GM18907 (cell line): ENCODE measurements around the gene CLSTN2.

Source experiments
- ATAC-seq: cut with Tn5 transposase; IDR thresholded peaks from one replicate; pipeline ENCODE4 v1.9.1; 2021; ENCODE audit warnings: mild to moderate bottlenecking, moderate library complexity; ENCODE audit not compliant: unreplicated experiment

CLSTN2 gene

DNA sequence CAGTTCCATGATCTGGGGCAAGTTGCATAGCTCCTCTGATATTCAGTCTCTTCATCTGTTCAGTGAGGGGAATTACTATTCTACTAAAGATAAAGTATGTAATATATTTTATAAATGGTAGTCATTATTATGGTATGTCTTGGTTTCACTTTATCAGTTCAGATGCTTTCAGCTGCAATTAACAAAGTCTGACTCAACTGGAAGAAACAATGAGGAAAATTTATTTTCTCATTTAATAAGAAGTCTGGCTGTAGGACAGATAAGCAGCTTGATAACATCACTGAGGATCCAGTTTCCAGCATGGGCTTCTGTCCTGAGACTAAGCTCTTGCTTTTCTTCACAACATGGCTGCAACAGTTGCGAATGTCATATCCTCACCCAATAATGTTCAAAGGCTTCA is 388.6 kb downstream of the CLSTN2 start:
- no peak for ATAC-seq

DNA sequence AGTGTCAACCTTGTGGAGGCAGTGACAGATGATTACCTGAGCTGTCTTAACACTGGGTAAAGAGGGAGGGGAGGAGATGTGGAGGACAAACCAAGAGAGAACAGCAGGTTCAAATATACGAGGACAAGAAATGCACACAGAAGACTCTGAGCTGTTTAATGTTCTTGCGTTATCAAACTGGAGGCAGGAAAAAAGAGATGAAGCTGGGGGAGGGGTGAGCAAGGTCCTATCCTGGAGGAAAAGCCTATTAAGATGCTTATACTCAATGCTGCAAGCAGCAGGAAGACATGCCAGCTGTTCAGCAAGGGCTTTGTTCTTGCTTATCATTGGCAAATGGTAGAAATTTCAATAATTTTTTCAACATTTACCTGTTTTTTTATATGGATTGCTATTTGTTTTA is 397.1 kb downstream of the CLSTN2 start:
- no peak for ATAC-seq

DNA sequence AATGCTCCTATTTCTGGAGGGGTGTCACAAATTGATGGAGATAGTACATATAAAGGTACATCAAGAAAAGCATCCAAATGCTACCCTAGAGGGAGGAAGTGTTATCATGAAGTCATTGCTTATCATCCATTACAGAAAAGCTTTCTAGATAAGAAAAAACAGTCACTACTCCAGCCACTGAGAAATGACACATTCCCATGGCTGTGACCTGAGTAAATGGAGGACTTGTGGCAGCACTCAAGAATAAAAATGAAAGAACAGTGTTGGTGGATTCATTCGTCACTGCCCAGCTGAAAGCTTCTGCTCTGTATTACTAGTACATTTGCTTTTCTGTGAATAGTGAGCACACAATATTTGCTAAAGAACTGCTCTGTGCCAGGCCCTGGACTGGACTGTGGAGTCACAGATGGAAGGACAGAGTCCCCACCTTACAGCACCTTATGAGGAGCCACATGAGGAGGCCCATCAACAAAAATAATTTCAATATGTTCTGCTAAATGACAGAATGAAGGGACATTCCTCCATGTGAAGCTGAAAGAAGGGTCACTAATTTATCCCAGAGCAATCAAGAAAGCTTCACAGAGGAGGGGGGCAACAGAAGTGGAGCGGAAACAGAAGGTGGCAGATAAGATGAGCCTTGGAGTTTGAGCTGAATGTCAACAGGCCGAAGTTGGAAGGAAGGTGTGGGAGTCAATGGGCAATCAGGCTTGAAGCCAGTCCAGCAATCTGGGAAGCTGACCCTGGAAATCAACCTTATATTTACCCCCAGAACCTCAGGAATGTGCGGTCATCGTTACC is 399.3 kb downstream of the CLSTN2 start:
- no peak for ATAC-seq

DNA sequence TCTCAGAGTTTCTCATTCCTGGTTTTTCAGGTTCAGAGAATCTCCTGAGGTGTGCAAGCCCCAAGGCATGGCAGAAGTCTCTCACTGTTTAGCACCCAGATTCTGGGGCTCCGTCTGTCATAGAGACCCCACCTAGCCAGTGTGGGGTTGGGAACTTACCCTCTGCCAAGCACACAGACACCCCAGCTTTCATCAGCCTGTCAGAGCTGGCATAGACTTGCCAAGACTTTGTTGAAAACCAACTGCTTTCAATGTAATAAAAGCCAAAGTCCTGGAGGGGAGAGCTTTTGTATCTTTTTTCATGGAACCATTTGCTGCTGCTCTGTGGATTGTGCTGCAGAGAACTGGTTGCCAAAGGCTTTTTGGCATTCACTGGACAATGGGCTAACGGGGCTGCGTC is 401.5 kb downstream of the CLSTN2 start:
- ATAC-seq, result no peak

DNA sequence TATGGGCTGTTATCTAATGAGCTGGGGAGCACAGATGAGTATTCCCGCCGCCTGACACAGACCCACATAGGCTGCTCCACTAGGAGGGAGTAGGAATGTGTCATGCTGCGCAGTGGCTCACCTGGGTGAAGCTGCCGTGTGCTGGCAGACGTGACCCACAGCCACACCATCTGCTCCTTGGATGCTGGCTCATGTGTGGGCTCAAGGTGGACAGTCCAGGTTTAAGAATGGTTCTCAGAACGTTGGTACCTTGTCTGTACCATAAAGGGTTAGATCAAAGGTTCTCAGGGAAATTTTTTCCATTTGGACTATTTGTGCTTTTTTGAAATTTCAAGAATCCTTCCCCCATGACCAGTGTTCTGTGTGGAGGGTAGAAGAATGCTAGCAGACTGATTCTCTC is 403.9 kb downstream of the CLSTN2 start:
- ATAC-seq, result no peak

DNA sequence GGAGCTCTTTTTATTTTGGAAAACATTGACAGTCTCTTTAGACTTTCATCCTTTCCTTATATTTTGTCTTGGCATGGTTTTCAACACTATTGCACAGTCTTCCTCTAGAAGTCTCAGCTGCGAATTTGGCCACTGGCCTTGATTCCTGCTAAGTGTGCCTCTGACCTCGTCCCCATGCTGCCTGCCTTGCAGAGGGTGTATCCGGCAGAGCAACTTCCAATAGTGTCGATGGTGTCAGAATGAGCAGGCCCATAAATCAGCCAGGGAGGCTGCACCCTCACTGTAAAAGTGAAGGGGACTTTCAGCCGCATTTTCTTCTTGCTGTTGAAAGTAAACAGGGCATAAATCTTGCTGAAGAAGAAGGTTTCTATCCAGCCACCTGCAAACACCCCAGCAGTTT is 406.2 kb downstream of the CLSTN2 start:
- no peak for ATAC-seq

DNA sequence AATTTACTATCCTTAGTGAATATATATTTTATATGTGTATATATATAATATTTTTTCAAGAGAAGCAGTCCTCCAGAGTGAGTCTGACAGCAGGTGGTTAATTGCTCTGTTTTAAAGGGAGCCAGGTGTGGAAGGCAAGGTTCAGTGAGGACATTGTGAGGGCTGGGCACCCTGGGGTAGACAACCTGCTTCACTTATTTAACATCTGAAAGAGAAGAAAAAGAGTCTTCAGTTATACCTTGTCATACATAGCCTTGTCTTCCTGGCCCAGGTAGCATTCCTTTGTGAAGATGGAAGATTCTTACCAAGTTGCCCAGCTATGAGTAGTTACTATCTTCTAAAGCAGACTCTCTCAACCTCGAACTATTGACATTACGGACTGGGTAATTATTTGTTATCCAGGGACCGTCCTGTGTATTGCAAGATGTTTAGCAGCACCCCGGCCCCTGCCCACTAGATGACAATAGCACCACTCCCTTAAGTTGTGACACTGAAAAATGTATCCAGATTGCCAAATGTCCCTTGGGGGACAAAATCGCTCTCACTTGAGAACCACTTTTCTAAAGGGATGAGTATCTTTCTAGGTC is 406.9 kb downstream of the CLSTN2 start:
- no peak for ATAC-seq

DNA sequence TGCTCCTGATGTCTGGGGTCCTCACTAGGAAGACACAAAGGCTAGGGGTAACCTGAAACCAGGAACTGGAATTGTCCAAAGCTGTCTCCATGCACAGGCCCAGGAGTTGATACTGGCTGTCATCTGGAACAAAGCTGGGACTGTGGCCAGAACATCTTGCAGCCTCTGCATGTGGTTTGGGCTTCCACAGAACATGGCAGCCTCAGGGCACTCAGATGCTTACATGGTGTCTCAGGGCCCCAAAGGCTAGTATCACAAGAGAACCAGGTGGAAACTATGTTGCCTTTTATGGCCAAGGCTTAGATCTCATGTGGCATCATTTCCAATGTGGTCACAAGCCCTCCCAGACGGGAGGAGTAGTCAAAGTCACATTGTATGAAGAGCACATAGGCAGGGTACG is 407.7 kb downstream of the CLSTN2 start:
- no peak for ATAC-seq

DNA sequence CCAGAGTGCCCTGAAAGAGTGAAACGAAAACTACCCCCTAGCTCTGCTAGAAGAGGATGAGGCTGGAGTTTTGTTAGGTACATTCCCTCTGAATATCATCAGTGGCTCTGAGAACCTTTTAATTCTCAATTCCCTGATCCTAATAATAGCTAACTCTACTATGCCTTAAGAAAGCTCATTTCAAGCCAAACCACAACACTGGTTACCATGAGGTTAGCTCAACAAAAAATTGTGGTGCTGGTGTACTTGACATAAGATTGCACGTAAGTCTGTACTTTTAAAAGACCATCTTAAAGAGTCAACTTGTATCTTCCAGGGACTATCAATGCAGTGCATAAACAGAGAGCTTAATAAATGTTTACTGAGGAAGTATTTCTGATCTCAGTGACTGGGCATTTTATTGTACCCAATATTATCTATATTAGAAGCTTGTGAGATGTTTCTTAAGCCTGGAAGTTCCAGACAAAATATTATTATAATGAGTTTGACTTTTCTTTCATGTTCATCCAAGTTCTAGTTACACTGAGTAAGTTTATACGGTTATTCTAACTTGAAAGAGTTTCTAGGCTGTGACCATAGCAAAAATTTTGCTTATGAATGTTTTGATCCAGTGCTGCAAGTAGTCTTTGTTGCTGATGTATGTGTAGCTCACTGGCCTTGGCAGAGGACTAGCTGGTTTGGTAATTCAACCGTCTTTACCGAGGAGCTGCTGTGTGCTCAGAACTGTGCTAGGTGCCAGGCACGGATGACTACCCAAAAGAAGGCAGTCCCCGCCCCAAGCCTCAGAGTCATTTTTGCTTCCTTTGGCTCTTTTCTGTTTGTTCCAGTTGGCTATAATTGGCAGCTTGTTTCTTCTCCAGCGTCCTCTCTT is 408.5 kb downstream of the CLSTN2 start:
- no peak for ATAC-seq

DNA sequence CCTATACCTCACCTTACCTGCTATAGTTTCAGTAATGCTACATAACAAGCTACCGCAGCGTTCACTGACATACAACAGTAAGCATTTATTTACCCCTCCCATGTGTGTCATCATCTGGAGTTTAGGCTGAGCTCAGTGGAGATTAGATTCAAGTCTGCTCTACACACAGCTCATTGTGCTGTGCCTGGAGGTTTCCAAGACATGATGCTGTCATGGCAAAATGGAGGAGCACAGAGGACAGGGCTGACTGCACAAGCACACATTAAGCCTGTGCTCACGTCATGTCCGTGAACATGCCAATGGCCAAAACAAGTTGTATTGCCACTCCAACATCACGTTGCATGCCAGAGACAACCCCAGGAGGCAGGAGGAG is 409.1 kb downstream of the CLSTN2 start:
- no peak for ATAC-seq

DNA sequence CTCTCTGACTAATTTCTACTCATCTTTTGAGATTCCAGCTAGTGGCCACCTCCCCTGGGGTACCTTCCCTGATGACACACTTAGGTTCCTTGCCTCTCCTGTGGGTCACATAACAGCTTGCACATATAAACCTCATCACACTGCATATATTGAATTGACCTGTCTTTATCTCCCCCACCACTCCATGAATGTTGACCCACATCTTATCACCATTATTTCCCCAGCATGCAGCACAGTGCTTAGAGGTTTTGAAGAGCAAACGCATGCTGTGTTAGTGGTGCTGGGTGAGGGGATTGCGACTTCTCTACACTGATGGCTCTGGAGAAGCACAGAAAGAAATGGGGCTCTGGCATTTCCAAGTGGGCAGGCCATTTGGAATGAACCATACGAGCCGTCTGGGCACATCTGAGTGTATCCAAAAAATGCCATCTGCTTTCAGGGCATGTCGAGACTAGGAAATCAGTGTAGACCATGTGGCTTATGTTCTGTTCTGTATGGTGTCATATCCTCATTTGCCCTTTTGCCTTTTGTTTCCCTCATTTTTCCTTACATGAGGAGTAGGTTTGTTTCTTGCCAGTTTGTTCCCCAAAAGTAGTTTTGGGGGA is 409.7 kb downstream of the CLSTN2 start:
- no peak for ATAC-seq

DNA sequence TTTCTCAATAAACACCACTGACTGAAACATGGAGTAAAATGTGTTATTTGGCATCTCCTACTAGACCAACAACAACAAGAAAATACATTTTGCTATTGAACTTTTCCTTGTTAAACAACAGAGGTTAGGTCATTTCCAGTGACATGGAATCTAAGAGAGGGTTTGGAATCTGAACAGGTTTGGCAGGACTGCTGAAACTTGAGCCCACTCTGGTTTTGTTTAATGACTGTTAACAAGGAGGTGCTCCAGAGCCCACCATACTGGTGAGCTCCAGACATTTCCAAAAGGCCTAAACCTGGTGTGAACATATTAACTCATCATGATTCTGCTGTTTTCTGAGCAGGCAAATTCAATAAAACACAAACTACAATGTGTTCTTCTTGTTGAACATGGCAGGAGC is 412.2 kb downstream of the CLSTN2 start:
- no peak for ATAC-seq

DNA sequence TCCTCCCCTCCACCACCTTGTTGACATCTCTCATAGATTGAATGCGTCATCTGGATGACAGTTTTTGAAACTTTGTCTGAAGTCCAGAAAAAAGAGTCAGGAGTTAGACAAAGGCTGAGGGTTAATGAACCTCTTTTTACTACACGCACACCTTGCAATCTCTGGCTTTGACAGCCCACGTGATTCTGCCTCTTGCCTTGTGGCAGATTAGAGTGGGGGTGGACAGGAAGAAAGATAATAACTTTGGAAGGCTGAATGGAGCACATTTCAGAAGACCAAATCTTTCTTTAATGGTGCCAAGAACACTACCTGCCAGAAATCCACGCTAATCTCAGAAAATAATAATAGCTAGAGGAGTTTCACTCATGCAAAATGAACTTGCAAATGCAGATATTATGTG is 415.0 kb downstream of the CLSTN2 start:
- ATAC-seq, result no peak

DNA sequence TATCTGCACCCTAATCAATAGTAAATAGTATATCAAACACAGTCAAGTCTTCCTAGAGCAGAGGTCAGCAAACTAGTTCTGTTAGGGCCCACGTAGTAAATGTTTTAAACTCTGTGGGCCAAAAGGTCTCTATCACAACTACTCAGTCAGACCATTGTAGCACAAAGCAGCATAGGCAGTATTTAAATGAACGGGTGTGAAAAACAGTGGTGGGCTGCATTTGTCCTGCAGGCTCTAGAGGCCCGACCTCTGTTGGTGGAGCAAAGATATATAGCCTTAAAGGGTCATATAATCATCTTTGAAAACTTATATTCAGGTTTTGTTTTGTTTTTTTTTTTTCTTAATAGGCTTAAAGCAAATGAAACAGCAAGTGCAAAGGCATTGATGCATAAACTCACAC is 416.5 kb downstream of the CLSTN2 start:
- ATAC-seq, result no peak

DNA sequence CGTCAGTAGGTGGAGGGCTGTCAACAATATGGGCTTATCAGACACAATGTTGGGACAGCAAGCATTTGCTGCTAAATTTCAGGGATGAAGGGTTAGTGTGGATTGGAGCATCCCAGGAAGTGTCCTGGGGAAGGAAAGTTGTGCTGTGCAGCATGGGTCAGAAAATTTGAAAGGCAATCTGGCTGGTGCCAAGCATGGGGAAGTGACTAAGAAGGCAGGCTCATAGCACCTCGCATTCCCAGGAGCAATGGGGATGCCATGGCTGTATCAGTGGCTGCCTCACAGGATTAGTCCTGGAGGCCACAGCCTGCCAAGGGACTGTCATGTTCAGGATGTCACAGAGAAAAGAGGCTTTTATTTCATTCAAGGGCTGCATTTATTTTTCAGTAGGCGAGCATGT is 420.5 kb downstream of the CLSTN2 start:
- ATAC-seq, result no peak

DNA sequence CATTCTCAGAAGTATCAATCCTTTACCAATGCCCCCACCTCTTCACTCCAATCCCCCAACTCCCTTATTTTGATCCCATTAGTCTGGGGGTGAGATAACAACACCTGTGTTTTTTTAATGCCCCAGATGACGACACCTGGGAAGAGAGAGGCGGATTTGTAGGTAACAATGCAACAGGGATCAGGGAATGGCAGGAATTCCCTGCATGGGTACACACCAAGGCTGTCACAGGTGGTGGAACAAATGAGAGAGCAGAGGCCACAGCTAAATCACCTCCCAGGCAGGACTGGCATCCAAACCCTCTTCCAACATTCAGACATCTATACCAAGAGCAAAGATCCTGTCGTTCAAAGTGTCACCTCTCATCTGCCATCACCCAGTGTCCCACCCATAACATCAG is 423.7 kb downstream of the CLSTN2 start:
- no peak for ATAC-seq

DNA sequence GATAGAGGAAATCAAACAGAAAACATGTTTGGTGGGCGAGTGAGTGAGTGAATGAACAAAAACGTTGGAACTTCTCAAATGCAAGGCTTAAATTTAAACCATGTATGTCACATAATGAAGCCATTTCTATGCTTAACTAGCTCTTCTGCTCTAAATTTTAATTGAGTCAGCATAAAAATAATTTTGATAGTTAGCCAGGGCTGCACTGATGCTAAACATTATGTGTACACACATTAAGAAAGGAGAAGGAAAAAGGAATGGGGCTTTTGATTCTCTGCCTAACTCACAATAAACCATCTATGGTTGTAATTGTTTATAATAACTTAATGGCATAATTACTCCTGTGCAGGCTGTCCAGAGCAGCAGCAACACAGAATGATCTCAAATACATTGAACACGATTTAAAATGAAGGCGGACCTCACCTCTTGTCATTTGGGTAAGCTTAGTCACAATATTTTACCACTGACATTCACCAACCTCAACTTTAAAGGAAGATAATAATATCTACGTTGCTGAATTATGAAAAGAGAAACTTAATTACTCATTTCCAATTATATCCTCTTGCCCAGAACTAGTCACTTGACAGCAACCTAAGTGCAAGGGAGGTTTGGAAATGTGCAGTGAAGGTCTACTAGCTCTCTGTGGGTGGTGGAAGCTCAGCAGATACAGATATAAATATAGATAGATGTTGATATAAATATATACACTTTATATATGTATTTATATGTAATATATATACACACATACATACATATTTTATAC is 424.4 kb downstream of the CLSTN2 start:
- ATAC-seq, result no peak

DNA sequence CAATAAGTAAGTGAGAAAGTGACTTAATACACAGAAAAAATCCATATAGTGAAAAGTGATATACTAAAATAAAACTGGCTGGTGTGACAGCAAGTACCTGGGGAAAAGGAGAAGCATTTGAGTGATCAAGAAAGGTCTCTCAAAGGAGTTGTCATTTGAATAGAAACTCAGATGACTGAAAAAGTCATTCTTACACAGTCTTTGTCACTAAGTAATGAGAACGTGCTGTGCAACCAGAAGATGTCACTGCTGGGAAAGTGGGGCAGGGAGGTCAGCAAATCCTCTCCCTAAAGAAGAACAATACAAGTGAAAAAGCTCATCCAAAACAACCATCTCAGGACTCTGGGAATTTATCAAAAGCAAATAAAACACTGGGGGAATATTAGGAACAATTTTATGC is 425.3 kb downstream of the CLSTN2 start:
- no peak for ATAC-seq

DNA sequence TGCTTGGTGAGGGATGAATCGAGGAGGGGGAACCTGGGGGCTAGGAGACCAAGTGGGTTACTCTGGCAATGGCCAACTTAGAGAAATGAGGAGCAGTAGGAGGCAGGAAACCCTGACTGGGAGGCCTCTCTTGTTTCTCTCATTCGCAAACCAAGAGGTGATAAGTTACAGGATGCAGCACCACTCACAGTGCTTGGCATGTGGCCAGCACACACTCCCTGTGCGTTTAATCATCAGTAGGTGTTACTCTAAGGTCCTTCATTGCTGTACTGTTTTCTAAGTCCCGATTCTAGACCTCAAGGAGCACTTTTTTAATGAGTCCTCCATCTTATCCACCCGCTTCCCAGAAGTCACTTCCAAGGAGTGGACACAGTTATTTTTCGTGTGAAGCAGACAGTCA is 428.8 kb downstream of the CLSTN2 start:
- ATAC-seq, result no peak

DNA sequence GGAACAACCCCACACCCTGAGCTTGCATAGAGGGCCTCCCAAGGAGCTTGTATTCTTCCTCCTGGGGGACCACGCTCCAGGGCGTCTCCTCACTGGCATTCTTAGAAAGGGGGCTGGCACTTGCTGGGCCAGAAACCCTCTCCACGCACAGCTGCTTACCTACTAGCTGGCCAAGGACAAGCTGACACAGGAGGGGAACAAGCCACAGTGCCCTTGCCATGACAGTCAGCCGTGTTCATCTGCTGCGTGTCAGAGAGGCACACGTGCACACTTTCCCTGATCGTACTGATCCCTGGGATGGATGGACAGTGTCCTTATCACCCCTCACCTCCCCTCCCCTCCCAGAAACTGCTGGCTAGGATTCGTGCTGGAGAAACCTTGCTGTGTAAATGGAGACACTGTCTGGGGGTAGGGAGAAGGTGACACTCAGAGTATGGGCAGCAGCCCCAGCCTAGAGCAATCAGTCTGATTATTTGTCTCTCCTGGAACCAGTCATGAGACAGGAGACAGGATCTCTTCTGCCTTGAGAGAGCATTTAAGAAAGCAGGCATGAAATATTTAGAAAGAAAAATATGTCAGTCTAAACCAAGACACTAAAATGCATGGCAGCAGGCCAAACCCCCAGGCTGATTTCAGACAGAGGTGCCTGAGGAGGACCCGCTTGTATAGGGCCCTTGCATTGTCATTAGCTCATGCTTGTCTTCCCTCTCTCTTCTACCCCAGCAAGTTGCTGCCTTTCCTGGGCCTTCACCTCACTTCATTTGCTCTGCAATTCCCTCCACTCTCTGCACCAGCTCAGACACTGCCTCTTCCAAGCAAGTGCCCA is 431.1 kb downstream of the CLSTN2 start:
- no peak for ATAC-seq
